Posterior cingulate gyrus (tissue), 11 donors: ENCODE data around the gene FASN.
"Not testable (repeated sequence)": the region's sequence is repeated elsewhere in the genome, so short reads cannot be mapped to it uniquely, and the experiment has no call there.

Experiments
- DNase-seq, 10 donors: peaks; one replicate each; pipeline versions ENCODE4 v3.0.0 to v3.0.0-alpha.2; 2020 to 2021; ENCODE audit warnings: mixed read lengths in 3 of 10
- intact Hi-C: fragments of 100-400 bp; cut with DNase I; formaldehyde crosslinking; loops from one replicate; pipeline ENCODE4 v1.15.1; 2023

The FASN gene

DNA sequence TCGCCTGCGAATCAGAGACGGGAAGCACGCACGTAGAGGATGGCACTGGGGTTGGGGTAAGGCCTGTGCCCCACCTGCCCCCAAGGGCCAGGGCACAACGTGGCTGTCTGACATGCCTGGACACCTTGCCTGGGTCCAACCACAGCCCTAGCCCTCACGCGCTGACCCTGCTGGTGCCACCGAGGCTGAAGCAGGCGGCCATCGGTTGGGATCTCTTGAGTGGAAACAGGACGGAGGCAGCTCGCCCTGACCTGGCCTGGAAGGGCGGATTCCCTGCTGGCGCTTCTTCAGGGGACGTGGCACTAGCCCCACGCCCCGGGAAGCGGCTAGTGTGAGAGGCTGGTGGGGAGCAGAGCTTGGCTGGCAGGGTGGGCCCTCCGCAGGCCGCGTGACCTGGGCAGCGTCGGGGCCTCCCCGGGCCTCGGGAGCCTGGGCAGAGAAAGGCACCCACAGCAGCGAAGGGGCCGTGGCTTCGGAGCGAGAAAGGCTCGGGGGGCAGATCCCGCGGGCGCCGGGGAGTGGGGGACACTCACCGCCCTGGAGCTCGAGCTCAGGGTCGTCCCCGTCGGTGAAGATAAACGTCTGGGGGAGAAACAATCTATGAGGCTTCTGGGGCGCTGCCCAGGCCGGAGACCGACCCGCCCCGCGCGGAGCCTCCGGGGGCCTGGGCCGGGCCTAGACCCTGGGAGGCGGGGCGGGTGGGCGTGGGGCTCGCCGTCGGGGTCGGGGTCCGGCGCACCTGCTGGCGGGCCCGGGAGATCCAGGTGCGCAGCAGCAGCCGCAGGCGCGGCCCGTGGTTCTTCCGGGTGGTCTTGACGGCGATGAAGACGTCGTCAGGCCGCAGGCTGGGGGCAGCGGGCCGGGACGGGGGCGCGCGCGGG, 47.0 kb downstream of the FASN start:
- peak in 2 of 10 donors; percentile 72 to 84 for DNase-seq
- intact Hi-C loops, result no loop called here

DNA sequence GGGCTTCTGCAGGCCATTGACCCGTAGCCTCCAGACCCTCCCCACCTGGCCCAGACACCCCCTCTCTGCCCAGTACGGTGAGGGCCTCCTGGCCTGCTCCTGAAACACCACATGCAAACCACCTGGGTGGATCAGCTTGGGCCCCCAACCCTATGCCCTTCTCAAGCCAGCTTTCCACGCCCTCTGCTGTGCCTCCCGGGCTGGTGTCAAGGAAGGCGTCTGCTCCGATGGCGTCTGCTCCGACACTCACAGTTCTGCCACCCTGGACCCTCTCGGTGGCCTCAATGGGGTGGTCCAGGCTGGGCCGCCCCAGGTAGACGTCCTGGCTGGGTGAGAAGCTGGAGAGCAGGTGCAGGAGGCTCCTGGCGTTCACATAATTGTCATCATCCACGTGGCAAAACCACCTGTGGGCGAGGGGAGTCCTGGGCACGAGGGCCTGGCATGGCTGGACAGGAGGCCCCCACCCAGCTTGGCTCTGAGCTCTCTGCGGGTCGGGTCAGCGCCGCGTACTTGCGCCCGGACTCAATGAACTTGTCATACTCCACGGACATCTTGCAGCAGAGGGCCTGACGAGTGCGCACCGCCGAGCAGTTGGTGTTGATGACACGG, 47.8 kb downstream of the FASN start:
- intact Hi-C loops, result no loop called here
- peak in 2 of 10 donors; percentile 4 to 65 for DNase-seq

DNA sequence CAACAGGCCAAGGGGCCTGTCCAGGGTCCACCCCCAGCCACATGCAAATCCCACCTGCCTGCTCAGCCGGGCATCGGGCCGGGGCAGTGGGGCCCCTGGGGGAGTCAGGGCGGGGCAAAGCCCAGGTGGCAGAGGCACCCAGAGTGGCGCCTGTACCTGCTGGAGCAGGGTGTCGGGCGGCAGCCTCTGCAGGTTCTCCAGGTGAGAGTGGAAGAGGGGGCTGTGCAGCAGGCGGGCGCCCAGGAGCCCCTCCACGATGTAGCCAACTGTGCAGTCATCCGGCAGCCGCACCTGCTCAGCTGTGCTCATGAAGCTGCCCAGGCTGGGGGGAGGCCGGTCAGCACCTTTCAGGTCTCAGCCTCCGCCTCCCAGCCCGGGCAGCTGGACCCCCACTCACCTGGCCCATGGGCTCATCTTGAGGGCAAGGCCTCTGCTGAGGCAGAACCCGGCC, 48.5 kb downstream of the FASN start:
- peak in 2 of 10 donors; percentile 5 to 86 for DNase-seq
- intact Hi-C loops, result no loop called here

DNA sequence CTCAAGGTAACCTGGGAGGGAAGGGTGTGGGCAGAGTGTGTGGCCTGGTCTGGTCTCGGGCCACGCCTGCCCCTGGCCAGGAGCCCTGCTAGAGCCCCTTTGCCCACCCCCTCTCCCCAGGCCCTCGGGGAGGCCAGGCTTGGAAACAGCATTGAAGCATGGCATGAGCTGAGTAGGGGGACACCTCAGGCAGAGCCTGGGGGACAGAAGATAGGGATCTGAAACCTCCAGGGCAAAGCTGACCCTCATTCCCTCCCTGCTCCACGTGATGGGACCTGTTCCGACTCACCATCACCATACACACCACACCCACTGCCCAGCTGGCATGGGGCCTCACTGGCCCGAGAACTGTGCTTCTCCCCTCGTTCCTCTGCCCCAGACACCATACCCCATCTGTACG, 48.9 kb downstream of the FASN start:
- peak in 1 of 10 donors; percentile 0 for DNase-seq
- intact Hi-C loops, result no loop called here

DNA sequence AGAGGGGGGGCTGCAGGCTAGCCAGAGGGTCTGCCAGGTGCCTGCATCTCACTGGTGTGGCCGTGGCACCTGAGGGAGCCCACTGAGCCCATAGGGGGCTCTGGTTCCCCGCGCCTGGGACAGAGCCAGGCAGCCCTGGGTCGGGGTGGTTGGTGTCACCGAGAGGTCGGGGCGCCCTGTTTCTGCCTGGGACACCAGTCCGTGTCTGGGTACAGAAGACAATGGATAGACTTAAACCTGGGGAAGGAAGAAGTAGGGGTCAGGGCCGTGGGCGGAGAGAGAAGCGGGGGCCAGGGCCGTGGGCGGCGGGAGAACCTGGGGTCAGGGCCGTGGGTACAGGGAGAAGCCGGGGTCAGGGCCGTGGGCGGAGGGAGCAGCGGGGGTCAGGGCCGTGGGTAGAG, 49.5 kb downstream of the FASN start:
- no peak for DNase-seq
- intact Hi-C loops, result no loop called here

DNA sequence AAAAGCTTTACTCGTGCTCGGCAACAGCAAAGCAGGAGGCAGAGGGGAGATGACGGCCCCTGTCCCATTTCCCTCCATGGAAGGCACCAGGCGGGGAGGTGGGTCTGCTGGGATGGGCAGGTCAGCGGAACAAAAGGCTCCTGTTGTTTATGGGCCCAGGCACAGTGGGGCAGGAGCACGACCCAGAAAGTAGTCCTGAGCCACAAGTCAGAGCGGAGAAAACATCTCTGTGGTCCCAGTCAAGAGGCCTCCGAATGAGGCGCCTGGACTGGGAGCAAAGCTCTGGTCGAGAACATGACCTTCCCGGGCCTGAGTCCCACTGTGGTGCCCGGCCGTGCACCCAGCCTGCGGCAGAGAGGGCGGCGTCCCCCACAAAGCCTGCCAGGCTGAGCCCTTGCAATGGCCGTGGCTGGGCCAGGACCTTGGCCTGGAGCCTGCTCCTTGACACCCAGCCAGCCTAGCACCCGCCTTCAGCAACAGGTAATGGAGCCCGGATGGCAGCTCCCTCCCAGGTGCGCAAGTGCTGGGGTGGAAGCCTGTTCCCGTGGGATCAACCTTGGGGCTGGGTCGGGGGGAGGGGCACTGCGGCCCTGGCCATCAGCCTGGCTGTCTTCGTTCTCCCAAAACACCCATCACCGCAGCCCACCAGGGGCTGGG, 50.0 kb downstream of the FASN start:
- no peak for DNase-seq
- intact Hi-C loops, result no loop called here

DNA sequence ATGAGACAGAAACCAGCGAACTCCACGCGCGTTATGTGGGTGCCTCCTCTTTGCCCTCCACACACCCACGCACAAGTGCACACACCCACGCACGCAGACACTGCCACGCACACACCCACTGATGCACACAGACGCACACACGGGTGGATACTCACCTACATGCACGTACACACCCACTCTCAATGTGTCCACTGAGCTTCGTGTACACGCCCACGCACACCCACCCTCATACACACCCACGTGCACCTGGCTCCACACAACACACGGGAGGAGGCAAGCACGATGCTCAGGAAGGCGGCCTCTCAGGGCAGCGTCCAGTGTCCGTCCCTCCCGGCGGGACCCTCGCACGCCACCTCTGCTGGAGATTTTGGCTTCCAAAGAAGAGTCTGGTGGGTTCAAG, 50.7 kb downstream of the FASN start:
- intact Hi-C loops, result no loop called here
- no peak for DNase-seq

DNA sequence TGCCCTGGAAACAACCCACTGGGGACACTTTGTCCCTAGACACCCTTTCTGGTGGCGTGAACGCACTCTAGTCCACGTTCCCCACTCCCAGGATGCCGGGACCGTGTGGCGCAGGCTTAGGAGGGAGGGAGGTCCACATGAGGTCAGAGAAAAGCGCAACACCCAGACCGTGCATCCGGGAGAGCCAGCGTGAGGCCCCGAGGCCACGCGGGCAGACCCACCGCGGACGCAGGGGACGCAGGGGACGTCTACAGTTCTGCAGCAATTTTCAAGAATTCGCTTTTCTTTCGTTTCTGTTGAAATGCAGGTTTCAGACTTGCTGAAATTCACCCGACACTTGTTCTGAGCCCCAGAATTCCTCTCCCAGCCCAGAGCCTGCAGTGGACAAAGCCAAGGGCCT, 51.1 kb downstream of the FASN start:
- no peak for DNase-seq
- intact Hi-C loops, result no loop called here

DNA sequence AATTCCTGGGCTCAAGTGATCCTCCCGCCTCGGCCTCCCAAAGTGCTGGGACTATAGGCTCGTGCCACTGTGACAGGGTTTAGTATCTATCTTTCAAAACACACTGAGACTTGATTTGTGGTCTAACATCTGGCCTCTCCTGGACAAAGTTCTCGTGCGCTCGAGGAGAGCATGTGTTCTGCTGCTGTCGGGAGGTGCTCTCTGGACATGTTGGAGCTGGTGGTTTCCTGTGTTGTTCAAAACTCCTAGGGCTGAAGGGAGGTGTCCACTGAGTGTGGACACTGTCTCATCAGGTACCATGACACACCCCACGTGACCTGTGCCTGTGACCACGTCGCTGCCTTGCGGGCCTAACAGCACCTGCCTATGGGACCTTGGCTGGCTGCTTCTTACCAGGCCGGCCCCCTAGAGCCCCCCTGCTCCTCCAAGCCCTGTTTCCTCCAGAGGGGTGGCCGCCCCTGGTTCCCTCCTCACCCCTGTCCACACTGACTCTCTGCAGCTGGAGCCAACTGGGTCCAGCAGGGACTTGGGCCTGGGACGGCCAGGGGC, 52.0 kb downstream of the FASN start:
- no peak for DNase-seq

DNA sequence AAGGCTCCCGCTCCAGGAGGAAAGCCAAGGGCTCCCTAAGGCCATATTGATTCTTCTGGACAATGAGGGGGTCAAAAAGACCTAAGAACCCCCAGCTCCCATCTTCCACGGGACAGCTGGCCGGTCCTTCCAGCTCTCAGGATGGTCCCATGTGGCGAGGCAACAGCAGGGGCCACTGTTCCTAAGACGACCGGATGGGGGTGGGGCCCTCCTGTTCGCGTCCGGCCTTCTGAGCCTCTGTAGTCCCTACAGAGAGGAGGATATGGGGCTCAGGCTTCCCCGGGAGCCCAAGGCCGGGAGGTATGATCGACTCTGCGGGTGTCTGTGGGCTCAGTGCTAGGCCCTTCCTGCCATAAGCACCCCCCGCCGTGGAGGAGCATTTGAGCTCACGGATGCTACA, 54.5 kb downstream of the FASN start:
- no peak for DNase-seq
- intact Hi-C loops, result no loop called here

More for the DNA sequence above, 52.0 kb downstream of the FASN start:
- intact Hi-C loops, result no loop called here

DNA sequence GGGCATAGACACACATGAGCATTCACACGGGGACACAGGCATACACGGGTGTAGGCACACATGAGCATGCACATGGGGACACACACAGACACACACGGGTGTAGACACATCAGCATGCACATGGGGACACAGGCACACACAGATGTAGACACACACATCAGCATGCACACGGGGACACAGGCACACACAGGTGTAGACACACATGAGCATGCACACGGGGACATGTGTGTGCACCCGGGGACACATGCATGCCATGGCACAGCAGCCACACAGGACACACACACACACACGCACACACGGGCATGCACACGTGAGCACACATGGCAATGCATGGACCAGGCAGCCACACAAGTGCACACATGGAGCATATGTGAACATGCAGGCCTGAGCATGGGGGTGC, 55.4 kb downstream of the FASN start:
- DNase-seq, result no peak
- intact Hi-C loops, result no loop called here

DNA sequence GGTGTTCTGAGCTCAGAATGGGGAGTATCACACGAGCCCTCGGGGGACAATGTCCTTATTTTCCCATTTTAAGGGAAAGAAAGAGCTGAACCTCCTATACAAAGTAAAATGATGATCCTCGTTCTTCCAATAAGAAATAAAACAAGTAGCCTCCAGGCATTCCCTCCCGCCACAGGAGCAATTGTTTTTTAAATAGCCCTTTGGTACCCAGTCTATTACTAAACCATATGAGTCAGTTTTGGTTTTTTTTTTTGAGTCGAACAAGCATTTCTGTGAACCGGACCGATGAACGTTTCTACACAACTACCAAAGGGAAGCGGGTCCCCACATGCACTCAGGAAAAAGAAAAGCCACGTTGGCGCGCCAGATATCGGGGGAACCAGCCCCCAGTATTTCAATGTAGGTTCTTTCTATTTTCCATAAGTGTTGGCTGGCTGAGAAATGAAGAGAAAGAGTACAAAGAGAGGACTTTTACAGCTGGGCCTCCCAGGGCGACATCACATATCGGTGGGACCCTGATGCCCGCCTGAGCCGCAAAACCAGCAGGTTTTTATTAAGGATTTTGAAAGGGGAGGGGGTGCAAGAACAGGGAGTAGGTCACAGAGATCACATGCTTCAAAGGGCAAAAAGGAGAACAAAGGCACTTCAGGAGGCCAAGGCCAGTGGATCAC, 56.8 kb downstream of the FASN start:
- intact Hi-C loops, result no loop called here

DNA sequence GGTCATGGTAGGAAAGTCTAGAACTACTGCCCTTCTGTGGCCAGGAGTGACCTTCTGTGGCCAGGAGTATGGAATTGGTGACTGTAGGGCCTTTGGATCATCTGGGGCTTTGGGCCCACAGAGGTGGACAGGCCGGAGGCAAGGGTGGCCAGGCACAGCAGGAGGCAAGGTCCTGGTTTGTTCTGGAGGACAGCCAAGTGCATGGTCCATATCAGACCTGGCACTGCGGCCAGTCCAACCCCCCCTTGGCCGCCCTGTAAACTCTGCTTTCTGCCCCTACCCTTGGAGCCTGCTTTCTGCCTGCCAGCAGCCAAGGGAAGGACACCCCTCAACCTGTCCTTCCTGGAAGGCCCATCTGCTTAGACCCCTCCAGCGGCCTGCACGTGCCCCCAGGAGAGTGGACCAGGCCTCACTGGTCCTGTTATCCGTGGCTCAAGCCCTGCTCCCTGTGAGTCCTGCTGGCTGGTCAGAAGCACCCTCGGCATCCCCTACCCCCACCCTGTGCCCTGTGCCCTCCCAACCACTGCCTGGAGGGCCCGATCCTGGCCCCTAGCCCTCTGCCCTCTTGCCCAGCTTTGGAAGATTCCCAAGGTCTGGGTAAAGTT, 58.2 kb downstream of the FASN start:
- no peak for DNase-seq
- intact Hi-C loops, result no loop called here

More for the DNA sequence above, 56.8 kb downstream of the FASN start:
- DNase-seq, result no peak

DNA sequence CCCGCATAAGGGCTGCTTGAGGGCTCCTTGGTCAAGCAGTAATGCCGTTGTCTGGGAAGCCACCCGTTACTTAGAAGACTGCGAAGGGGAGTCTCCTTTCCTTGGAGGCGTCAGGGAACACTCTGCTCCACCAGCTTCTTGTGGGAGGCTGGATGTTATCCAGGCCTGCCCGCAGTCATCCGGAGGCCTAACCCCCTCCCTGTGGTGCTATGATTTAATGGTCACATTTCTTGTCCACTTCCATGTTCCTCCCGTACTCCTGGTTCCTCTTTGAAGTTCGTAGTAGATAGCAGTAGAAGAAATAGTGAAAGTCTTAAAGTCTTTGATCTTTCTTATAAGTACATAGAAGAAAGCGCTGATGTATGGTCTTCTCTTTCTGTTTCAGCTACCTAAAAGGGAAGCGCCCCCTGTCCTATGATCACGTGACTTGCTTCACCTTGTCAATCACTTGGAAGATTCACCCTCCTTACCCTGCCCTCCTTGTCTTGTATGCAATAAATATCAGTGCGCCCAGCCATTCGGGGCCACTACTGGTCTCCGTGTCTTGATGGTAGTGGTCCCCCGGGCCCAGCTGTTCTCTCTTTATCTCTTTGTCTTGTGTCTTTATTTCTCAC, 59.1 kb downstream of the FASN start:
- intact Hi-C loops, DNase-seq: not testable (repeated sequence)

DNA sequence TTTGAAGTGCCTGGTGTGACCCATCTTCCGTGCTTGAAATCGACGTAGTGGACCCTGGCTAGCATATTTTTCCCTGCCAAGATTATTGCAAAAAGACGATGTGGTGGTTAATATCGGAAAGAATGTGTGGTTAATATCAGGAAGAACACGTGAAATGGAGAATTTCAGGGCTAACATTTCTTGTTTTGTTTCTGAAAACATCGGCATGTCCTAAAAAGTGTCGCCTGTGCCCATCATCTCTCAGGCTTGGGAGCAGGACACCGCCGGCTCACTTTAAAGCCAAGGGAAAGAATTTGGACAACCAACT, 60.2 kb downstream of the FASN start:
- DNase-seq, result no peak
- intact Hi-C loops, result no loop called here

DNA sequence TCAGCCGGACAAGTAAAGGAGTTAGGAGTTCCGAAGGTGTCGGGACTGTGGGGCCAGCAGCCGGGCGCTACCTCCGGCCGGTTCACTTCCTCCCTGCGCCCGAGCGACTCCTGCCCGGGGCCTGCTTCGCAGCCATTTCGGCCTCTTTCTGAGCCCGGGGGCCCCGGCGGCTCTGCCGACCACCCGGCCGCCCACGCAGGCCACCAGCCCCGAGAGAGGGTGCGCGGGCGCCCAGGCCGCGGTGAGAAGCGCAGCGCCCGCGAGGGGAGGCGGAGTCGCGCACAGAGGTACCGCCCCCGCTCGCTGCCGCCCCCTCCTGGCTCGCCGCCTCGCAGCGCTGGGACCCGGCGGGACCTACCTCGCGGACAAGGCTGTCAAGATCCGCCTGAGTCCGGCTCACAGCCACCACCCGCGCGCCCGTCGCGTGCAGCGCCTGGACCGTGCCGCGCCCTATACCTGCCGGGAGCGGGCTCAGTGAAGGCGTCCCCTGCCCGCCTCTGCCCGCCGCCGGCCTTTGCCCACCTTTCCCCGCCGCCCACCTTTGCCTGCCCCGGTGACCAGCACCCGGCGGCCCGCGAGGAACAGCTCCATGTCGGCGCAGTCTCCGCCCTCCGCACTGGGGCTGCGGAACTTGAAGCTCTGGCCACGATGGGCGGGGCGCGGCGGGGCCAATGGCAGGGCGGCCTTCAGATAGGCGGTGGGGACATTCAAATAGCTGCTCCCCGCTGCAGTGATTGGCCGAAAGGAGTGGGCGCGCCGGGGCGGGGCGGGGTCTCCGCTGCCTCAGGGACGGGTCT, 60.7 kb downstream of the FASN start, which contains the start of gene DCXR:
TSS of gene DCXR (minus strand) at position 606 of the 797 bp plus-strand sequence. CDS start at position 591, 15 bp downstream.
- intact Hi-C loops, result no loop called here
- peak; percentile 95 to 100 (median 98) for DNase-seq

DNA sequence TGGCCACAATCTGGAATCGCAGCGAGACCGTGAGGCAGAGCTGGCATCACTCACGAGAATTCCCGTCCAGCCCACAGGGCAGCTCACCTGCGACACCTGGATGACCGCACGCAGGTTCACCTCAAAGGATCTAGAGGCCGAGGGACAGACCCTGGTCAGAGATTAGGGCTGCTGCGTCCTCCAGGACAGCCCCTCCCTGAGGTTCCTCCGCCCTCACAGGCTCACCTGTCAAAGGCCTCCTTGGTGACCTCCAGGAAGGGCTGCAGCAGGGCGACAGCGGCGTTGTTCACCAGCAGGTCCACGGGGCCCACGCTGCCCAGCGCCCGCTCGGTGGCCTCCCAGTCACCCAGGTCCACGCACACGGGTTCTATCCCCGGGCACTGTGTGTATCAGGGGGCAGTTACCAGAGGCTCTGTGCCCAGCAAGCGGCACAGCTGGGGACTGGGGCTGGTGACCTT, 61.4 kb downstream of the FASN start:
- intact Hi-C loops, result no loop called here
- no peak for DNase-seq

DNA sequence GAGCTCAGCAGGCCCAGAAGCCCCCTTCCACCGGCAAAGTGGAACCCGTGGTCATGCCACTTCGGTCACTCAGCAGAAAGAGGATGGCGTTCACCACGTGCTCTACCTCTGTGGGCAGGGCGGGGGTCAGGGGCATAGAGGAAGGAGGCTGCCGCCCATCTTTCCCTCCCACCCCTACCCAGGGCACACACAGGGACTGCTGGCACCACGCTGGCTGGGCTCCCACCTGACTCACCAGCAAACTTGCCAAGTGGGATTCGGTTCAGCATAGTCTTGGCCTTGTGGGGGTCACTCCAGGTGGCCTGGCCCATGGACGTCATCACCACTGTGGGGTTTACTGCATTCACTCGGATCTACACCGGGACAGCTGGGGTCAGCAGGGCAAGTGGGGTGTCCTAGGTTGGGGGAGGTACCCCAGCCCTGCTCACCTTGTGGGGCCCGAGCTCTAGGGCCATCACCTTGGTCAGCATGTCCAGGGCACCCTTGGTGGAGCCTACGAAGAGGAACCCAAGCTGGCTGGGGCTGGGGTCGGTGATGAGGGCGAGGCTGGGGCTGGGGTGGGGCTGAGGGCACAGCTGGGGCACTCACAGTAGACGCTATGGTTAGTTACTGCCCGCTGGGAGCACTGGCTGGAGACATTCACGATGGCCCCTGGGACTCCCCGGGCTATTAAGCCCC, 61.9 kb downstream of the FASN start:
- intact Hi-C loops, result no loop called here
- DNase-seq, result no peak
